Measurements from ENCODE around the gene SSRP1. TPM values are rescaled to one million over a fixed set of nuclear protein-coding genes. Genes with fewer than 3 reads are reported as not detected.
A peak's percentile ranks its signal among the peaks of the same experiment; 100 is the strongest.

SSRP1 gene
- total and polyA plus RNA-seq, 9 of the 15 experiments (the other 6 are each of a cell fraction or from before 2014, with no cell fraction given), result 91.1 to 416 (median 245) TPM

DNA sequence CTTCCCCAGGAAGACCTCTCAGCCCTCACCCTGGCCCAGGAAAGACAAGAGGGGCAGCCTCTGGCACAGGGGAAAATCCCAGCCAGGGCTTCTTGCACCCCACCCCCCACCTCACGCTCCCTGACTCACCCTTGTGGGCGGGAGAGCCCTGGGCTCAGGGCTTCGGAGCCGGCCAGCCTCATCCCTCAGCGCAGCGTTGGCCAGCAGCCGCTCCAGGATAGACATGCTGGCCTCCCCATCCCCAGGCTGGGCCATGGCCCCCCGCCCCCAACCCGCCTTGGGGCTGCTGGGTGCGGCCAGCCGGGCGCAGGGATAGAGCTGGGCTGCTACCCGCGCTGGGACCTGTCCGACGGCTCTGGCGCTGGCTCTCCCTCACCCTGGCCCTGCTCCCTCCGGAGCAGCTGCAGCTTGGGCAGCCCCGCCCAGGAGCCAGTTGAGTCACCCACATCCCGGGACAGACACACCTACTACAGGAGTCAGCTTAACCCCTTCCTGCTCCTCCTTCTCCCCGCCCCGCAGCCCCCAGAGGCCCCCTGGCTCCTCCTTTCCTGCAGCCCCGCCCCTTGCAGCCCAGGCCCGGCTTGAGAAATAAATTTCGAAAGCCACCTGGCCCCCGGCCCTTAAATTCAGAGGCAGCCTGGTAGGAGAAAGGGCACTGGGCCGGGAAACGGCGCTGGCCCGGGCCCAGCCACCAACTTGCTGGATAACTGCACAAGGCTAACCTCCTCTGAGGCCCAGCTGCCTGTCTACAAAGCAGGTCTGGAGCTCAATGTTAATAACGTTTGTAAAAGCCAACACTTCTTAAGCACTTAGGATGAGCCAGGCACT, 24.4 kb downstream of the SSRP1 start (continued):
- TF ChIP-seq CUX1 (CRISPR knock-in tag; IDR thresholded peaks at IDR 0.05) (no peak), ZNF23 (CRISPR knock-in tag; IDR thresholded peaks at IDR 0.05) (no peak), ATF3 (IDR thresholded peaks at IDR 0.05) (peak; percentile 82), ATF3 (CRISPR knock-in tag; conservative IDR thresholded peaks at IDR 0.05) (no peak), HDAC8 (tag; IDR thresholded peaks at IDR 0.05) (no peak), TEAD4 (IDR thresholded peaks at IDR 0.05; ENCODE audit: low read length) (0 out of 2 replicates have a peak, but pooled peaks have one; percentile 6), TEAD4 (CRISPR knock-in tag; IDR thresholded peaks at IDR 0.05; ENCODE audit: borderline replicate concordance) (no peak), E2F6 (IDR thresholded peaks at IDR 0.05; ENCODE audit: borderline replicate concordance in 1 of 2, extremely low read depth in 1 of 2, insufficient read depth in 1 of 2, insufficient read length in 1 of 2, low read depth in 1 of 2, low read length in 1 of 2, poor library complexity in 1 of 2, severe bottlenecking in 1 of 2) (peak in 1 of 2 experiments; percentile 49), ZNF561 (CRISPR knock-in tag; conservative IDR thresholded peaks at IDR 0.05) (no peak), ZNF431 (CRISPR knock-in tag; IDR thresholded peaks at IDR 0.05) (no peak), MYNN (IDR thresholded peaks at IDR 0.05) (peak; percentile 11; the same call in 1 of the 2 replicates), MYNN (CRISPR knock-in tag; IDR thresholded peaks at IDR 0.05) (no peak), ARID1B (IDR thresholded peaks at IDR 0.05) (0 out of 2 replicates have a peak, but pooled peaks have one; percentile 46)

Measured in K562 (cell line).